Nephron (organoid): ENCODE data around the gene OR2T10.

Source experiments
- H3K27ac Mint-ChIP-seq, 3 experiments: 2 replicates each; pipeline ENCODE4 v1.8.0; 2020; ENCODE audit warnings: mixed read lengths in 3 of 3, mild to moderate bottlenecking in 2 of 3, moderate library complexity in 1 of 3
- H3K27me3 Mint-ChIP-seq: 2 replicates; pipeline ENCODE4 v1.8.0; 2021; ENCODE audit warnings: low read depth, mild to moderate bottlenecking, moderate library complexity, mixed read lengths
- H3K36me3 Mint-ChIP-seq: 2 replicates; pipeline ENCODE4 v1.8.0; 2020; ENCODE audit warnings: low read depth, mixed read lengths
- H3K4me1 Mint-ChIP-seq: 2 replicates; pipeline ENCODE4 v1.8.0; 2020; ENCODE audit warnings: mixed read lengths
- H3K4me3 Mint-ChIP-seq, 3 experiments: 2 replicates each; pipeline ENCODE4 v1.8.0; 2020; ENCODE audit warnings: mild to moderate bottlenecking in 3 of 3, mixed read lengths in 3 of 3, moderate library complexity in 2 of 3
- H3K9me3 Mint-ChIP-seq: 2 replicates; pipeline ENCODE4 v1.8.0; 2020; ENCODE audit warnings: mixed read lengths
- TF ChIP-seq, protein P1 (sequence below), 3 experiments: fragments of 200-600 bp; sonication (generic); IDR thresholded peaks; one replicate each; pipeline ENCODE4 v1.5.0; 2021; ENCODE audit warnings: antibody characterized with exemption in 3 of 3; ENCODE audit not compliant: unreplicated experiment in 3 of 3

The OR2T10 gene

DNA sequence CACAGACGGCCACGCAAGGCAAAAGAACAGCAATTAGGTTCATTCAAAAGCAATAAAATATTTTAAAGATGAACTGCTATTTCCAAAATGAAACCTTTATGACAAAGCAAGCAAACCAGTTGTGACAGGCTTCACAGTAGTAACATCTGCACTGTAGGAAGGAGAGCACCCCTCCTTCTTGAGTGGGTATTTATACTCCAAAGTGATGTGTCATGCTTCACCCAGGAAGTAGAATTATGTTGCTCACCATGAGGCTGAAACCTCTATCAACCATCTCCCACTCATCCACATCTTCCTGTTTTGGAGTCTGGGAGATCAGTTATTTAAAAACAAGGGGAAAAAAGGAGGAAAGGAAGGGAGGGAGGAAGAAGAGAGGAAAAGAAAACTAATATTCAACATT lies 885 bp downstream of the OR2T10 start:
- Mint-ChIP-seq H3K27me3 (no peaks in the 10 kb centered on the region), H3K36me3 (no peaks in the 10 kb centered on the region), H3K4me1 (no peaks in the 10 kb centered on the region), H3K27ac (no peak overlapping the region), H3K4me3 (no peak overlapping the region), H3K9me3 (peaks cover 38% of the 10 kb centered on the region)
- TF ChIP-seq, protein P1, sequence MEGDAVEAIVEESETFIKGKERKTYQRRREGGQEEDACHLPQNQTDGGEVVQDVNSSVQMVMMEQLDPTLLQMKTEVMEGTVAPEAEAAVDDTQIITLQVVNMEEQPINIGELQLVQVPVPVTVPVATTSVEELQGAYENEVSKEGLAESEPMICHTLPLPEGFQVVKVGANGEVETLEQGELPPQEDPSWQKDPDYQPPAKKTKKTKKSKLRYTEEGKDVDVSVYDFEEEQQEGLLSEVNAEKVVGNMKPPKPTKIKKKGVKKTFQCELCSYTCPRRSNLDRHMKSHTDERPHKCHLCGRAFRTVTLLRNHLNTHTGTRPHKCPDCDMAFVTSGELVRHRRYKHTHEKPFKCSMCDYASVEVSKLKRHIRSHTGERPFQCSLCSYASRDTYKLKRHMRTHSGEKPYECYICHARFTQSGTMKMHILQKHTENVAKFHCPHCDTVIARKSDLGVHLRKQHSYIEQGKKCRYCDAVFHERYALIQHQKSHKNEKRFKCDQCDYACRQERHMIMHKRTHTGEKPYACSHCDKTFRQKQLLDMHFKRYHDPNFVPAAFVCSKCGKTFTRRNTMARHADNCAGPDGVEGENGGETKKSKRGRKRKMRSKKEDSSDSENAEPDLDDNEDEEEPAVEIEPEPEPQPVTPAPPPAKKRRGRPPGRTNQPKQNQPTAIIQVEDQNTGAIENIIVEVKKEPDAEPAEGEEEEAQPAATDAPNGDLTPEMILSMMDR (IDR thresholded peaks at IDR 0.05; ENCODE audit: unreplicated experiment in 3 of 3): no peak

GRCh38 chr1:248593226-248593625 lies 4.3 kb downstream of the OR2T10 start:
- Mint-ChIP-seq H3K4me1 (no peaks in the 10 kb centered on the region), H3K36me3 (no peaks in the 10 kb centered on the region), H3K9me3 (peaks cover 41% of the 10 kb centered on the region), H3K27me3 (no peaks in the 10 kb centered on the region), H3K27ac (no peak overlapping the region), H3K4me3 (no peak overlapping the region)
- TF ChIP-seq, protein P1 (IDR thresholded peaks at IDR 0.05; ENCODE audit: unreplicated experiment in 3 of 3): no peak

DNA sequence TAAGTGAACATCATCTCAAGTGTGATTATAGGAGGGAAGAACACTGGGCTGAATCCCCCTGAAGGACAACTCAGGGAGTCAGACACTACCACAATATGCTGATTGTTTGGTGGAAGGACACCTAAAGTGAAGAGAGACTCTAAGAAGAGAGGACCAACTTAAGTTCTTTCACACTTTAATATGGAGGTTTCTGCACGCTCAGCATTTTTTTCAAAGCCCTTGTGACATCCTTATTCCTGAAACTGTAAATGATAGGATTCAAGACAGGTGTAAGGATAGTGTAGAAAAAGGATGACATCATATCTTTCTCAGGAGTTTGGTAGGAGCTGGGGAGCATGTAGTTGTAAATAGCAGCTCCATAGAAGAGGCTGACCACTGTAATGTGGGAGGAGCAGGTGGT lies 4.8 kb downstream of the OR2T10 start:
- TF ChIP-seq, protein P1 (IDR thresholded peaks at IDR 0.05; ENCODE audit: unreplicated experiment in 3 of 3): no peak
- Mint-ChIP-seq H3K36me3 (no peaks in the 10 kb centered on the region), H3K4me1 (no peaks in the 10 kb centered on the region), H3K27ac (no peak overlapping the region), H3K9me3 (peaks cover 45% of the 10 kb centered on the region), H3K27me3 (no peaks in the 10 kb centered on the region), H3K4me3 (no peak overlapping the region)

DNA sequence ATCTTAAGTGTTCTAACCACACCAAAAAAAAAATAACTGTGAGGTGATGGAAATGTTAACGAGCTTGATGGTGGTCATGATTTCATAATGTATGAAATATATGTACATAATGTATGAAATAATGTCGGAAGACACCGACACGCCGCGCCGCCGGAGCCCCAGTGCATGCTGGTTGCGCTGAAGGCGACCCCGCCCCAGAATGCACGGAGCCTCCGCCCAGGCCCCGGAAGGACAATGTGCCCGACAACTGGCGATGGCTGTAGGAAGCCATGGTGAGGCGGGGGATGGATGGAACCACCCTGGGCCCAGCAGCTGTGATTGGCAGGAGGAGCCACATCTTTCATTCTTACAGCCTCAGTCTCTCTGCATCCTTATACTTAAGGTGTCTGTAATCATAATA lies 7.4 kb downstream of the OR2T10 start:
- no peaks in the 10 kb centered on the region for H3K4me1 Mint-ChIP-seq
- H3K27ac Mint-ChIP-seq: no peak overlapping the region
- H3K27me3 Mint-ChIP-seq: no peaks in the 10 kb centered on the region
- TF ChIP-seq, protein P1 (IDR thresholded peaks at IDR 0.05; ENCODE audit: unreplicated experiment in 3 of 3): no peak
- H3K36me3 Mint-ChIP-seq: no peaks in the 10 kb centered on the region
- no peak overlapping the region for H3K4me3 Mint-ChIP-seq
- H3K9me3 Mint-ChIP-seq: peaks cover 41% of the 10 kb centered on the region

DNA sequence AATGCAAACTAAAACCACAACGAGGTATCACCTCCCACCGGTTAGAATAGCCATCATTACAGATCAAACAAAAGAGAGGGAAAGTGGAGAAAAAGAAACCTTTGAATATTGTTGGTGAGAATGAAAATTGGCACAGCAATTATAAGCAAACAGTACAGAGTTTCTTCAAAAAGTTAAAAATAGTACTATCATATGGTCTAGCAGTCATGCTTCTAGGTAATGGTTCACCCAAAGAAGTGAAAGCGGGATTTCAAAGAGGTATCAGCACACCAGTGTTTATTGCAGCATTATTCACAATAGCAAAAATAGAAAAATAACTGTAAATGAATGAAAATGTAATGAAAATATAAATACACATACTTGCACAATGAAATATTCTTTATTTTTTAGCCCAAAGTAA lies 8.2 kb downstream of the OR2T10 start:
- Mint-ChIP-seq H3K4me1 (no peaks in the 10 kb centered on the region), H3K36me3 (no peaks in the 10 kb centered on the region), H3K9me3 (peaks cover 41% of the 10 kb centered on the region), H3K27ac (no peak overlapping the region), H3K4me3 (no peak overlapping the region), H3K27me3 (no peaks in the 10 kb centered on the region)
- TF ChIP-seq, protein P1 (IDR thresholded peaks at IDR 0.05; ENCODE audit: unreplicated experiment in 3 of 3): no peak

DNA sequence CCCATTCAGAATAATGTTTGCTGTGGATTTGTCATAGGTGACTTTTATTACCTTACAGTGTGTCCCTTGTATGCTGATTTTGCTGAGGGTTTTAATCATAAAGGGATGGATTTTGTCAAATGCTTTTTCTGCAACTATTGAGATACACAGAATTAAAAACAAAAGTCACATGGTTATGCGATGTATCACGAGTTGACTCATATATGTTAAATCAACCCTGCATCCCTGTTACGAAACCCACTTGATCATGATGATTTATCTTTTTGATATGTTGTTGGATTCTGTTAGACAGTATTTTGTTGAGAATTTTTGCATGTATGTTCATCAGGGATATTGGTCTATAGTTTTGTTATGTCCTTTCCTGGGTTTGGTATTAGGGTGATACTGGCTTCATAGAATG lies 12.2 kb downstream of the OR2T10 start:
- TF ChIP-seq, protein P1 (IDR thresholded peaks at IDR 0.05; ENCODE audit: unreplicated experiment in 3 of 3): no peak
- Mint-ChIP-seq H3K4me1 (no peaks in the 10 kb centered on the region), H3K36me3 (no peaks in the 10 kb centered on the region), H3K4me3 (no peak overlapping the region), H3K9me3 (peaks cover 24% of the 10 kb centered on the region), H3K27me3 (no peaks in the 10 kb centered on the region), H3K27ac (no peak overlapping the region)
